Measurements from ENCODE around the gene BRCA2.
"Not testable (repeated sequence)": the region's sequence is repeated elsewhere in the genome, so short reads cannot be mapped to it uniquely, and the experiment has no call there.

The BRCA2 gene

GRCh38 chr13:32311188-32311897 lies 4.0 kb upstream of the BRCA2 start:
- no peak for DNase-seq (ENCODE audit: low read depth)

GRCh38 chr13:32314271-32315237 lies 754 bp upstream of the BRCA2 start:
- DNase-seq (ENCODE audit: low read depth): peak; percentile 33

- no peak for DNase-seq (ENCODE audit: low read depth)
These were observed 676 bp downstream of the BRCA2 start for GRCh38 chr13:32316028-32316339.

GRCh38 chr13:32316501-32316900 lies 1.2 kb downstream of the BRCA2 start:
- no peak for DNase-seq (ENCODE audit: low read depth)

GRCh38 chr13:32317716-32318465 lies 2.6 kb downstream of the BRCA2 start:
- no peak for DNase-seq (ENCODE audit: low read depth)

GRCh38 chr13:32320528-32320927 lies 5.2 kb downstream of the BRCA2 start:
- DNase-seq (ENCODE audit: low read depth): no peak

- no peak for DNase-seq (ENCODE audit: low read depth)
These were observed 8.6 kb downstream of the BRCA2 start for GRCh38 chr13:32323912-32324311.

GRCh38 chr13:32330441-32330840 lies 15.1 kb downstream of the BRCA2 start:
- no peak for DNase-seq (ENCODE audit: low read depth)

- DNase-seq (ENCODE audit: low read depth): no peak
These were observed 19.4 kb downstream of the BRCA2 start for GRCh38 chr13:32334671-32335070.

GRCh38 chr13:32340914-32341313 lies 25.6 kb downstream of the BRCA2 start:
- DNase-seq (ENCODE audit: low read depth): no peak

- no peak for DNase-seq (ENCODE audit: low read depth)
These were observed 32.3 kb downstream of the BRCA2 start for GRCh38 chr13:32347651-32348050.

- DNase-seq (ENCODE audit: low read depth): not testable (repeated sequence)
These were observed 35.6 kb downstream of the BRCA2 start for GRCh38 chr13:32350839-32351441.

- no peak for DNase-seq (ENCODE audit: low read depth)
These were observed 38.7 kb downstream of the BRCA2 start for GRCh38 chr13:32354040-32354439.

- not testable (repeated sequence) for DNase-seq (ENCODE audit: low read depth)
These were observed 40.6 kb downstream of the BRCA2 start for GRCh38 chr13:32355935-32356334.

- no peak for DNase-seq (ENCODE audit: low read depth)
These were observed 47.3 kb downstream of the BRCA2 start for GRCh38 chr13:32362574-32362973.

- DNase-seq (ENCODE audit: low read depth): no peak
These were observed 55.5 kb downstream of the BRCA2 start for GRCh38 chr13:32370805-32371204.

- DNase-seq (ENCODE audit: low read depth): no peak
These were observed 61.5 kb downstream of the BRCA2 start for GRCh38 chr13:32376642-32377415.

- DNase-seq (ENCODE audit: low read depth): no peak
These were observed 62.7 kb downstream of the BRCA2 start for GRCh38 chr13:32378012-32378411.

GRCh38 chr13:32381539-32381938 lies 66.2 kb downstream of the BRCA2 start:
- no peak for DNase-seq (ENCODE audit: low read depth)

GRCh38 chr13:32383836-32384618 lies 68.7 kb downstream of the BRCA2 start:
- DNase-seq (ENCODE audit: low read depth): no peak

- no peak for DNase-seq (ENCODE audit: low read depth)
These were observed 69.4 kb downstream of the BRCA2 start for GRCh38 chr13:32384702-32385101.
